ENCODE data around the gene CSNK1G3.

DNA sequence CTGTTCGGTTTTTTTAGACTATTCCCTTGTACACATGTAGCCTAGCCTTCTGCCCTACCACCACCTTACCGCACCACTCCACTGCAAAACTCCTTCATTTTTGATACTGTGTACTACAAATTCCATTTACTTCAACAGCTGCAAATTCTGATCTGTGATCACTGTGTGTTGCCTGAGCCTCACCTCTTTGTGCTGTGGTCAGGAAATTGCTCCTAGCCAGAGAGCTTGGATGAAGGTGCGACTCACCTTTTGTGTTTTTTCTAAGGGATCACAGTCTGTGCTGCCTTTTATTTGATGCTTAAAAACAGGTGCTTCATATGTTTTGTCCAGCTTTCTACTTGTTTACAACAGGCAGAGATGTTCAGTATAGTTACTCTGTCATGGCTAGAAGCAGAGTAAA is 31.5 kb downstream of the CSNK1G3 start:
- TF ChIP-seq, protein P1, sequence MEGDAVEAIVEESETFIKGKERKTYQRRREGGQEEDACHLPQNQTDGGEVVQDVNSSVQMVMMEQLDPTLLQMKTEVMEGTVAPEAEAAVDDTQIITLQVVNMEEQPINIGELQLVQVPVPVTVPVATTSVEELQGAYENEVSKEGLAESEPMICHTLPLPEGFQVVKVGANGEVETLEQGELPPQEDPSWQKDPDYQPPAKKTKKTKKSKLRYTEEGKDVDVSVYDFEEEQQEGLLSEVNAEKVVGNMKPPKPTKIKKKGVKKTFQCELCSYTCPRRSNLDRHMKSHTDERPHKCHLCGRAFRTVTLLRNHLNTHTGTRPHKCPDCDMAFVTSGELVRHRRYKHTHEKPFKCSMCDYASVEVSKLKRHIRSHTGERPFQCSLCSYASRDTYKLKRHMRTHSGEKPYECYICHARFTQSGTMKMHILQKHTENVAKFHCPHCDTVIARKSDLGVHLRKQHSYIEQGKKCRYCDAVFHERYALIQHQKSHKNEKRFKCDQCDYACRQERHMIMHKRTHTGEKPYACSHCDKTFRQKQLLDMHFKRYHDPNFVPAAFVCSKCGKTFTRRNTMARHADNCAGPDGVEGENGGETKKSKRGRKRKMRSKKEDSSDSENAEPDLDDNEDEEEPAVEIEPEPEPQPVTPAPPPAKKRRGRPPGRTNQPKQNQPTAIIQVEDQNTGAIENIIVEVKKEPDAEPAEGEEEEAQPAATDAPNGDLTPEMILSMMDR (IDR thresholded peaks at IDR 0.05) = no peak
- TF ChIP-seq POLR2A (IDR thresholded peaks at IDR 0.05) (no peak), EP300 (IDR thresholded peaks at IDR 0.05) (no peak)
